D721Med (cell line): Measurements from ENCODE around the gene BPHL.
"Not testable (repeated sequence)": the region's sequence is repeated elsewhere in the genome, so short reads cannot be mapped to it uniquely, and the experiment has no call there.

Experiments
- DNase-seq: peaks from one replicate; pipeline ENCODE4 v3.0.0; 2011; ENCODE audit warnings: low spot score; ENCODE audit not compliant: insufficient read length
- FAIRE-seq: peaks from 2 replicates; lab custom pipeline; 2011; peaks lifted over from hg19 to GRCh38; lab: Jason Lieb, UNC
- TF ChIP-seq, protein P1 (sequence below): IDR thresholded peaks from 2 replicates; pipeline ENCODE4 v1.5.1; 2012; ENCODE audit warnings: mild to moderate bottlenecking, control low read depth; ENCODE audit not compliant: insufficient read depth; ENCODE audit errors: missing control alignments

BPHL gene

DNA sequence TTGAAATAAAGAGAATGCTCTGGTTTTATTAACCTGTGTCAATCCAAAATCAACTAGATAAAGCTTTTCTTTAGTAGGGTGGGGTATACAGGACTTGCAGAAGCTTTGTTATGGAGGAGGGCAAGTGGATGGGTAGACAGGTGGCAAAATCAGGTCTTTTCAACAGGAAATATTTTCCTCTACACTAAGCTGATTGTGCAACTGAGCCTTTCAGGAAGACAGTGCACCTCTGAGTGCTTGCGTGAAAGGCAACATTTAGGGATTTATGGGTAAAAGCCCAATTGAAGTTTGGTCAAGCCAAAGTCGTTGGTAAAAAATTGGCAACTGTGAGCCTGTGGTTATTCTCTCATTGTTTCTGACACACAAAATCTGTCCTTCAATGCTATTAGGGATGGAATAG lies 62.6 kb downstream of the BPHL start:
- no peak for FAIRE-seq
- DNase-seq, result no peak
- TF ChIP-seq, protein P1, sequence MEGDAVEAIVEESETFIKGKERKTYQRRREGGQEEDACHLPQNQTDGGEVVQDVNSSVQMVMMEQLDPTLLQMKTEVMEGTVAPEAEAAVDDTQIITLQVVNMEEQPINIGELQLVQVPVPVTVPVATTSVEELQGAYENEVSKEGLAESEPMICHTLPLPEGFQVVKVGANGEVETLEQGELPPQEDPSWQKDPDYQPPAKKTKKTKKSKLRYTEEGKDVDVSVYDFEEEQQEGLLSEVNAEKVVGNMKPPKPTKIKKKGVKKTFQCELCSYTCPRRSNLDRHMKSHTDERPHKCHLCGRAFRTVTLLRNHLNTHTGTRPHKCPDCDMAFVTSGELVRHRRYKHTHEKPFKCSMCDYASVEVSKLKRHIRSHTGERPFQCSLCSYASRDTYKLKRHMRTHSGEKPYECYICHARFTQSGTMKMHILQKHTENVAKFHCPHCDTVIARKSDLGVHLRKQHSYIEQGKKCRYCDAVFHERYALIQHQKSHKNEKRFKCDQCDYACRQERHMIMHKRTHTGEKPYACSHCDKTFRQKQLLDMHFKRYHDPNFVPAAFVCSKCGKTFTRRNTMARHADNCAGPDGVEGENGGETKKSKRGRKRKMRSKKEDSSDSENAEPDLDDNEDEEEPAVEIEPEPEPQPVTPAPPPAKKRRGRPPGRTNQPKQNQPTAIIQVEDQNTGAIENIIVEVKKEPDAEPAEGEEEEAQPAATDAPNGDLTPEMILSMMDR, result no peak

DNA sequence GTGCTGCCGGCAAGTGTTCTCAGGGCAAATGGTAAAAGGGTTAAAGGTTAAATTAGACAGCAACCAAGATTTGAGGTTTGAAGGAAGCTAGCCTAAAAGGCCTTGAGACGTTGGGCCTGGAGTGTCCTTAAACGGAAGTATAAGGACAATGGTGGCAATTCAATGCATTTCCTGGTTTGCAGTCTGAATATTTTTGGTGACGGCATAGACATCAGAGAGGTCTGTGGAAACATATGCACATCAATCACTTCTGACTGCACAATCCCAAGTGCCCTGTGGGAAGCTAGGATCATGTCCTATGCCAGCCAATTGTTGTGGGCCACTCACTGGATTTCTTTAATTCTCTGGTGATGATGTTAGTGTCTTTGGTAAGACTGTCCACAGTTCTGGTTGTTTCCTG lies 64.6 kb downstream of the BPHL start:
- DNase-seq, result no peak
- FAIRE-seq, result no peak
- TF ChIP-seq, protein P1, result no peak

DNA sequence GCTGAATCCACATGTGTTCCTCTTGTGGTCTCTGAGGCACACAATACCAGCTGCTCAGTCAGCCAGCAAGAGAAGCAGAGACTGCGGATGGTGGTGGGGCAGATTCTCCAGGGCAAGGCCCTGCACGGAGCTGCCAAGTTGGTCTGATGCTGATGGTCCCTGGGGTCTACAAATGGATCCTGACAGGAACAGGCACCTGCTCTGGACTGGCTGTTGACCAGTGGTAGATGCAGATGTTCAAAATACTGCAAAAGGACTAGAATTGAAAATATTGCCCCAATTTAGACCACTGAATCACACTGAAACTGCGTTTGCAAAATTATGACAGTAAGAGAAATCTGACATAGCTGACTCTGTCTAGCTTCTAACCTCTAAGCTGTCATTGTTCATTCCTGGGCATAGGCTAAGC lies 68.5 kb downstream of the BPHL start:
- FAIRE-seq, result no peak
- no peak for DNase-seq
- TF ChIP-seq, protein P1, result no peak

DNA sequence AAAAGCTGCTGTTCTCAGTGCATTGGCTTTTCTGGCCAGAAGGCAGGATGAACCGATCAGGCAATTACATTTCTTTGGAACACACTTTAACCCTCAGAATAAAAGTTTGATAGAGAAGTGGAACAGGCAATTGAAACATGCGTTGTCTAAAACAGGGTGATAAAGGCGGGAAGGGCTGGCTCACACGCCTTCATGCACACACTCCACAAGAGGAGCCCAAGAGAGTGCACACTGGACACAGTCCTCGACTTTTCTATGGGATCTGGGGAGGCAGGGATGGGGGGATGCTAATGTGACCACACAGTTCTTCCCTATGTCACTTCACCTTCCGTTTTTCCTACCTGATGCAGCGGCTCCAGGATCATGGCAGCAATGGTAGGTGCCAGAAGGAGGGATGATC lies 69.8 kb downstream of the BPHL start:
- TF ChIP-seq, protein P1, result no peak
- FAIRE-seq (no peak), DNase-seq (no peak)

DNA sequence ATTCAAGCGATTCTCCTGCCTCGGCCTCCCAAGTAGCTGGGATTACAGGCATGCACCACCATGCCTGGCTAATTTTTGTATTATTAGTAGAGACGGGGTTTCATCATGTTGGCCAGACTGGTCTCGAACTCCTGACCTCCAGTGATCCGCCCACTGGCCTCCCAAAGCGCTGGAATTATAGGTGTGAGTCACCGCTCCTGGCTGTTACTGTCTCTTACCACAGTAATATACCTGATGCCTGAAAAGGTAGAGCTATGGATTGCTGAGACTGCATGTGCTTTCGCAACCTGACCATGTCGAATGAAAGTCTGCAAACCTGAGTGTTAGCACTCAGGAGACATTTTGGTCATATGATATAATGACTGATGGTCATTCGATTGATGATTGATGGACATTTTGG lies 70.7 kb downstream of the BPHL start:
- not testable (repeated sequence) for FAIRE-seq, DNase-seq

DNA sequence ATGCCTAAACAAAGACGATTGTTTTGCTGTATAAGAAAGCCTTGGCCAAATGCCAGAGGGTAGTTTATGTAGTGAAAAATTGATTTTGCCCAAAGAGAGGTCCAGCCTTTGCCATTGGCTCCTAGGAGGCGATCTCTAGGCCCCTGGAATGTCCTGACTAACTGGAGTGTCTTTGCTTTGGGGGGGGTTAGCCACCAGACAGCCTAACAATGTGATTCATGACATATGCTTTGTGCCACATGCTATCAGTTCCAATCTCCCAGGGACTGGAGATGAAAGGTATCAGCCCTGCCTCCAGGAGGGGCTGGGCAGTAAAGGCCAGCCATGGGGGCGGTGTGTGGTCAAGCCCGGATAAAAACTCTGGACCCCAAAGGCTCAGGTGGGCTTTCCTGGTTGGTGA lies 71.5 kb downstream of the BPHL start:
- no peak for DNase-seq
- TF ChIP-seq, protein P1, result no peak

DNA sequence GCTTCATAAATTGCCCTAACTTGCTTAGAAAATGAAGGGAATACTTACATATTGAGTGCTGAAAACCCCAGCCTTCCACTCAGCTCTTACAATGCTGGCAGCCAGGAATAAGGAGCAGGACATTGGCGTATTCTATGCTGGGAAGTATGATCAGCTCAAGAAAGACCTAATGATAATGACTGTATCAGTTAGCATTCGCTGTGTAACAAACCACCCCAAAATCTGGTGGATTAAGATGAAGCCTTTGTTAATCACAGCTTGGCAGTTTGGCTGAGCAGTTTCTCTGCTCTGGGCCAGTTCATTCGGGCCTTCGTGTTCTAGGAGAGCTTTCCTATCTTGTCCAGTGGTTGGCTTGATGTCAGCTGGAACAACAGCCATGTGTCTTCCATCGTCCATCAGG lies 72.3 kb downstream of the BPHL start:
- DNase-seq (no peak), FAIRE-seq (no peak)
- TF ChIP-seq, protein P1, result no peak

More for the DNA sequence above, 71.5 kb downstream of the BPHL start:
- no peak for FAIRE-seq
